HTR-8/SVneo (cell line): ENCODE measurements around the gene BCAS1.

Experiments
- DNase-seq: peaks from one replicate; pipeline ENCODE4 v3.0.0; 2011; ENCODE audit warnings: low spot score, mixed read lengths; ENCODE audit not compliant: insufficient read length
- FAIRE-seq: peaks from 2 replicates; lab custom pipeline; 2011; peaks lifted over from hg19 to GRCh38; lab: Jason Lieb, UNC

The BCAS1 gene

GRCh38 chr20:54083459-54083858 is 13.1 kb upstream of the BCAS1 start:
- DNase-seq (no peak), FAIRE-seq (no peak)

GRCh38 chr20:54082100-54082499 is 11.7 kb upstream of the BCAS1 start:
- FAIRE-seq (no peak), DNase-seq (no peak)

GRCh38 chr20:54079652-54080051 is 9.3 kb upstream of the BCAS1 start:
- DNase-seq, result no peak
- FAIRE-seq, result no peak

- DNase-seq (no peak), FAIRE-seq (peak; percentile 42)
Measured at GRCh38 chr20:54078296-54078984, 8.0 kb upstream of the BCAS1 start.

- FAIRE-seq (no peak), DNase-seq (no peak)
Measured at GRCh38 chr20:54076259-54076658, 5.9 kb upstream of the BCAS1 start.

- no peak for FAIRE-seq
- DNase-seq, result no peak
Measured at GRCh38 chr20:54075322-54075721, 4.9 kb upstream of the BCAS1 start.

- DNase-seq (no peak), FAIRE-seq (no peak)
Measured at GRCh38 chr20:54074511-54074910, 4.1 kb upstream of the BCAS1 start.

GRCh38 chr20:54073288-54073687 is 2.9 kb upstream of the BCAS1 start:
- FAIRE-seq (no peak), DNase-seq (no peak)

GRCh38 chr20:54069501-54069971 is 858 bp downstream of the BCAS1 start:
- FAIRE-seq (no peak), DNase-seq (no peak)

- FAIRE-seq (no peak), DNase-seq (no peak)
Measured at GRCh38 chr20:54068966-54069365, 1.4 kb downstream of the BCAS1 start.

- FAIRE-seq, result no peak
- no peak for DNase-seq
Measured at GRCh38 chr20:54068495-54068894, 1.9 kb downstream of the BCAS1 start.

GRCh38 chr20:54067606-54068174 is 2.7 kb downstream of the BCAS1 start:
- peak; percentile 81 for FAIRE-seq
- DNase-seq, result peak; percentile 48

GRCh38 chr20:54065601-54066038 is 4.8 kb downstream of the BCAS1 start:
- DNase-seq, result no peak
- FAIRE-seq, result no peak

GRCh38 chr20:54064939-54065338 is 5.5 kb downstream of the BCAS1 start:
- no peak for DNase-seq
- FAIRE-seq, result no peak

GRCh38 chr20:54063992-54064676 is 6.3 kb downstream of the BCAS1 start:
- DNase-seq (no peak), FAIRE-seq (no peak)

GRCh38 chr20:54063580-54063979 is 6.8 kb downstream of the BCAS1 start:
- DNase-seq (no peak), FAIRE-seq (no peak)

- peak; percentile 89 for FAIRE-seq
- peak; percentile 89 for DNase-seq
Measured at GRCh38 chr20:54062812-54063280, 7.5 kb downstream of the BCAS1 start.

GRCh38 chr20:54061101-54061881 is 9.1 kb downstream of the BCAS1 start:
- FAIRE-seq, result no peak

GRCh38 chr20:54059691-54060364 is 10.6 kb downstream of the BCAS1 start:
- no peak for DNase-seq
- FAIRE-seq, result peak; percentile 63

More at GRCh38 chr20:54061101-54061881, 9.1 kb downstream of the BCAS1 start:
- DNase-seq, result no peak
